ENCODE results near the gene UNK.
"Not testable (repeated sequence)": the region's sequence is repeated elsewhere in the genome, so short reads cannot be mapped to it uniquely, and the experiment has no call there.

UNK gene

GRCh38 chr17:75754378-75755204, 30.0 kb upstream of the UNK start:
- DNase-seq (ENCODE audit: low read depth, low spot score) = no peak

GRCh38 chr17:75755205-75755901, 29.3 kb upstream of the UNK start:
- DNase-seq (ENCODE audit: low read depth, low spot score) = no peak

- no peak for DNase-seq (ENCODE audit: low read depth, low spot score)
Observed at GRCh38 chr17:75755990-75756389, 28.6 kb upstream of the UNK start.

- no peak for DNase-seq (ENCODE audit: low read depth, low spot score)
Observed at GRCh38 chr17:75756451-75757085, 28.0 kb upstream of the UNK start.

- no peak for DNase-seq (ENCODE audit: low read depth, low spot score)
Observed at GRCh38 chr17:75757086-75757681, 27.4 kb upstream of the UNK start.

- DNase-seq (ENCODE audit: low read depth, low spot score) = no peak
Observed at GRCh38 chr17:75758131-75758905, 26.3 kb upstream of the UNK start.

GRCh38 chr17:75759457-75759856, 25.1 kb upstream of the UNK start:
- DNase-seq (ENCODE audit: low read depth, low spot score) = no peak

- not testable (repeated sequence) for DNase-seq (ENCODE audit: low read depth, low spot score)
Observed at GRCh38 chr17:75759978-75760640, 24.5 kb upstream of the UNK start.

GRCh38 chr17:75762513-75763268, 21.9 kb upstream of the UNK start:
- no peak for DNase-seq (ENCODE audit: low read depth, low spot score)

- no peak for DNase-seq (ENCODE audit: low read depth, low spot score)
Observed at GRCh38 chr17:75763269-75763607, 21.4 kb upstream of the UNK start.

- DNase-seq (ENCODE audit: low read depth, low spot score) = no peak
Observed at GRCh38 chr17:75763613-75764416, 20.8 kb upstream of the UNK start.

GRCh38 chr17:75764417-75764710, 20.2 kb upstream of the UNK start:
- DNase-seq (ENCODE audit: low read depth, low spot score) = no peak

- DNase-seq (ENCODE audit: low read depth, low spot score) = no peak
Observed at GRCh38 chr17:75764711-75765421, 19.7 kb upstream of the UNK start, which contains the start of gene GALK1. Gene GALK1 (minus strand): TSS chr17:75765192. CDS start chr17:75765136, 56 bp downstream.

- no peak for DNase-seq (ENCODE audit: low read depth, low spot score)
Observed at GRCh38 chr17:75765981-75766380, 18.6 kb upstream of the UNK start.

GRCh38 chr17:75767881-75768280, 16.7 kb upstream of the UNK start:
- no peak for DNase-seq (ENCODE audit: low read depth, low spot score)

- DNase-seq (ENCODE audit: low read depth, low spot score) = no peak
Observed at GRCh38 chr17:75769536-75769935, 15.1 kb upstream of the UNK start.

GRCh38 chr17:75771334-75772281, 13.0 kb upstream of the UNK start:
- no peak for DNase-seq (ENCODE audit: low read depth, low spot score)

All from brain pericyte (primary cell).